Measurements from ENCODE around the gene CDC14B.
"Not testable (repeated sequence)": the region's sequence is repeated elsewhere in the genome, so short reads cannot be mapped to it uniquely, and the experiment has no call there.

The CDC14B gene

GRCh38 chr9:96615411-96615810, 4.2 kb downstream of the CDC14B start:
- peaks cover 69% of the 10 kb centered on the region for H3K27me3 Mint-ChIP-seq
- H3K27ac Mint-ChIP-seq: no peak overlapping the region

GRCh38 chr9:96614664-96615063, 5.0 kb downstream of the CDC14B start:
- peaks cover 66% of the 10 kb centered on the region for H3K27me3 Mint-ChIP-seq
- not testable (repeated sequence) for H3K27ac Mint-ChIP-seq; H3K9me3 Mint-ChIP-seq; H3K4me3 Mint-ChIP-seq; H3K36me3 Mint-ChIP-seq (ENCODE audit: low read depth); H3K4me1 Mint-ChIP-seq (ENCODE audit: low read depth)

More at GRCh38 chr9:96615411-96615810, 4.2 kb downstream of the CDC14B start:
- Mint-ChIP-seq H3K36me3 (ENCODE audit: low read depth) (no peaks in the 10 kb centered on the region), H3K4me1 (ENCODE audit: low read depth) (peaks cover 12% of the 10 kb centered on the region), H3K9me3 (no peaks in the 10 kb centered on the region), H3K4me3 (no peak overlapping the region)

GRCh38 chr9:96612966-96613589, 6.6 kb downstream of the CDC14B start:
- H3K36me3 Mint-ChIP-seq (ENCODE audit: low read depth): no peaks in the 10 kb centered on the region
- no peak overlapping the region for H3K27ac Mint-ChIP-seq
- no peaks in the 10 kb centered on the region for H3K9me3 Mint-ChIP-seq
- H3K27me3 Mint-ChIP-seq: peaks cover 78% of the 10 kb centered on the region
- peaks cover 1% of the 10 kb centered on the region for H3K4me1 Mint-ChIP-seq (ENCODE audit: low read depth)
- no peak overlapping the region for H3K4me3 Mint-ChIP-seq

GRCh38 chr9:96612105-96612965, 7.3 kb downstream of the CDC14B start:
- Mint-ChIP-seq H3K27ac (no peak overlapping the region), H3K27me3 (peaks cover 71% of the 10 kb centered on the region), H3K4me3 (no peak overlapping the region), H3K4me1 (ENCODE audit: low read depth) (no peaks in the 10 kb centered on the region), H3K36me3 (ENCODE audit: low read depth) (no peaks in the 10 kb centered on the region), H3K9me3 (no peaks in the 10 kb centered on the region)

- Mint-ChIP-seq H3K27ac (no peak overlapping the region), H3K4me1 (ENCODE audit: low read depth) (no peaks in the 10 kb centered on the region), H3K4me3 (no peak overlapping the region), H3K27me3 (peaks cover 63% of the 10 kb centered on the region), H3K36me3 (ENCODE audit: low read depth) (no peaks in the 10 kb centered on the region), H3K9me3 (no peaks in the 10 kb centered on the region)
These were observed 8.3 kb downstream of the CDC14B start for GRCh38 chr9:96611302-96611701.

GRCh38 chr9:96609732-96610131, 9.9 kb downstream of the CDC14B start:
- H3K27ac Mint-ChIP-seq: no peak overlapping the region
- peaks cover 51% of the 10 kb centered on the region for H3K27me3 Mint-ChIP-seq

GRCh38 chr9:96607971-96608370, 11.7 kb downstream of the CDC14B start:
- H3K36me3 Mint-ChIP-seq (ENCODE audit: low read depth): no peaks in the 10 kb centered on the region
- peaks cover 49% of the 10 kb centered on the region for H3K27me3 Mint-ChIP-seq
- no peak overlapping the region for H3K4me3 Mint-ChIP-seq

More at GRCh38 chr9:96609732-96610131, 9.9 kb downstream of the CDC14B start:
- H3K4me1 Mint-ChIP-seq (ENCODE audit: low read depth): no peaks in the 10 kb centered on the region
- no peaks in the 10 kb centered on the region for H3K9me3 Mint-ChIP-seq
- no peak overlapping the region for H3K4me3 Mint-ChIP-seq
- no peaks in the 10 kb centered on the region for H3K36me3 Mint-ChIP-seq (ENCODE audit: low read depth)

GRCh38 chr9:96605328-96605727, 14.3 kb downstream of the CDC14B start:
- Mint-ChIP-seq H3K9me3 (no peaks in the 10 kb centered on the region), H3K4me1 (ENCODE audit: low read depth) (no peaks in the 10 kb centered on the region), H3K27me3 (peaks cover 28% of the 10 kb centered on the region), H3K27ac (no peak overlapping the region), H3K36me3 (ENCODE audit: low read depth) (no peaks in the 10 kb centered on the region), H3K4me3 (no peak overlapping the region)

More at GRCh38 chr9:96607971-96608370, 11.7 kb downstream of the CDC14B start:
- Mint-ChIP-seq H3K9me3 (no peaks in the 10 kb centered on the region), H3K4me1 (ENCODE audit: low read depth) (no peaks in the 10 kb centered on the region), H3K27ac (no peak overlapping the region)

GRCh38 chr9:96604004-96604319, 15.7 kb downstream of the CDC14B start:
- Mint-ChIP-seq H3K4me1 (ENCODE audit: low read depth) (no peaks in the 10 kb centered on the region), H3K27me3 (peaks cover 18% of the 10 kb centered on the region), H3K4me3 (no peak overlapping the region), H3K27ac (no peak overlapping the region), H3K36me3 (ENCODE audit: low read depth) (no peaks in the 10 kb centered on the region), H3K9me3 (no peaks in the 10 kb centered on the region)

- no peaks in the 10 kb centered on the region for H3K36me3 Mint-ChIP-seq (ENCODE audit: low read depth)
- no peak overlapping the region for H3K4me3 Mint-ChIP-seq
- peaks cover 13% of the 10 kb centered on the region for H3K27me3 Mint-ChIP-seq
- no peaks in the 10 kb centered on the region for H3K4me1 Mint-ChIP-seq (ENCODE audit: low read depth)
- no peak overlapping the region for H3K27ac Mint-ChIP-seq
- no peaks in the 10 kb centered on the region for H3K9me3 Mint-ChIP-seq
These were observed 16.2 kb downstream of the CDC14B start for GRCh38 chr9:96603305-96604003.

- H3K27ac Mint-ChIP-seq: no peak overlapping the region
- no peaks in the 10 kb centered on the region for H3K9me3 Mint-ChIP-seq
- peaks cover 18% of the 10 kb centered on the region for H3K27me3 Mint-ChIP-seq
- no peaks in the 10 kb centered on the region for H3K36me3 Mint-ChIP-seq (ENCODE audit: low read depth)
- H3K4me1 Mint-ChIP-seq (ENCODE audit: low read depth): no peaks in the 10 kb centered on the region
- no peak overlapping the region for H3K4me3 Mint-ChIP-seq
These were observed 20.3 kb downstream of the CDC14B start for GRCh38 chr9:96599298-96599697.

- H3K9me3 Mint-ChIP-seq: no peaks in the 10 kb centered on the region
- peaks cover 18% of the 10 kb centered on the region for H3K27me3 Mint-ChIP-seq
- H3K36me3 Mint-ChIP-seq (ENCODE audit: low read depth): no peaks in the 10 kb centered on the region
- H3K4me1 Mint-ChIP-seq (ENCODE audit: low read depth): no peaks in the 10 kb centered on the region
- H3K4me3 Mint-ChIP-seq: no peak overlapping the region
- no peak overlapping the region for H3K27ac Mint-ChIP-seq
These were observed 23.0 kb downstream of the CDC14B start for GRCh38 chr9:96596601-96597111.

- peaks cover 13% of the 10 kb centered on the region for H3K4me1 Mint-ChIP-seq (ENCODE audit: low read depth)
- peaks cover 30% of the 10 kb centered on the region for H3K27me3 Mint-ChIP-seq
- H3K9me3 Mint-ChIP-seq: no peaks in the 10 kb centered on the region
- H3K4me3 Mint-ChIP-seq: no peak overlapping the region
- H3K36me3 Mint-ChIP-seq (ENCODE audit: low read depth): no peaks in the 10 kb centered on the region
- H3K27ac Mint-ChIP-seq: no peak overlapping the region
These were observed 32.0 kb downstream of the CDC14B start for GRCh38 chr9:96587338-96588315.

- Mint-ChIP-seq H3K9me3 (no peaks in the 10 kb centered on the region), H3K27ac (no peak overlapping the region)
These were observed 34.2 kb downstream of the CDC14B start for GRCh38 chr9:96585426-96585825.

More at GRCh38 chr9:96585426-96585825, 34.2 kb downstream of the CDC14B start:
- Mint-ChIP-seq H3K4me3 (no peak overlapping the region), H3K36me3 (ENCODE audit: low read depth) (no peaks in the 10 kb centered on the region), H3K4me1 (ENCODE audit: low read depth) (peaks cover 13% of the 10 kb centered on the region), H3K27me3 (peaks cover 19% of the 10 kb centered on the region)
